Astrocyte of the spinal cord (primary cell): Measurements from ENCODE around the gene ZNF217.

Experiments
- DNase-seq: peaks from one replicate; pipeline ENCODE4 v3.0.0; 2011; ENCODE audit warnings: low read depth, low spot score
- H3K4me3 ChIP-seq: 2 replicates; pipeline ENCODE4 v1.5.1; 2011; ENCODE audit warnings: low read depth, mild to moderate bottlenecking, low read length, moderate library complexity
- in situ Hi-C: cut with HindIII; loops from 2 replicates; pipeline ENCODE4 v1.10.0; 2017; ENCODE audit warnings: low sequenced_read_pairs
- TF ChIP-seq, protein P1 (sequence below): IDR thresholded peaks from 2 replicates; pipeline ENCODE4 v1.5.1; 2012; ENCODE audit warnings: low read depth, mild to moderate bottlenecking, low read length, inconsistent platforms

Gene ZNF217

DNA sequence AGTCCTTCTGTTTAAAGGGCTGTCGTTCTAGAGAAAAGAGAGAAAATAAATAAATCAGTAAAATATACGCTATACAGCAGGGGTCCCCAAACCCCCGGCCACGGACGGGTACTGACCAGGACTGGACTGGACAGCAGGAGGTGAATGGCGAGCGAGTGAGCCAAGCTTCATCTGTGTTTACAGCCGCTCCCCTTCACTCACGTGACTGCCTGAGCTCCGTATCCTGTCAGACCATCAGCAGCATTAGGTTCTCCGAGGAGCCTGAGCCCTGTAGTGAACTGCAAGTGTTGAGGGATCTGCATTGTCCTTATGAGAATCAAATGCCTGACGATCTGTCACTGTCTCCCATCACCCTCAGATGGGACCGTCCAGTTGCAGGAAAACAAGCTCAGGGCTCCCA, 76.5 kb downstream of the ZNF217 start:
- H3K4me3 ChIP-seq, result no peak overlapping the region
- TF ChIP-seq, protein P1, sequence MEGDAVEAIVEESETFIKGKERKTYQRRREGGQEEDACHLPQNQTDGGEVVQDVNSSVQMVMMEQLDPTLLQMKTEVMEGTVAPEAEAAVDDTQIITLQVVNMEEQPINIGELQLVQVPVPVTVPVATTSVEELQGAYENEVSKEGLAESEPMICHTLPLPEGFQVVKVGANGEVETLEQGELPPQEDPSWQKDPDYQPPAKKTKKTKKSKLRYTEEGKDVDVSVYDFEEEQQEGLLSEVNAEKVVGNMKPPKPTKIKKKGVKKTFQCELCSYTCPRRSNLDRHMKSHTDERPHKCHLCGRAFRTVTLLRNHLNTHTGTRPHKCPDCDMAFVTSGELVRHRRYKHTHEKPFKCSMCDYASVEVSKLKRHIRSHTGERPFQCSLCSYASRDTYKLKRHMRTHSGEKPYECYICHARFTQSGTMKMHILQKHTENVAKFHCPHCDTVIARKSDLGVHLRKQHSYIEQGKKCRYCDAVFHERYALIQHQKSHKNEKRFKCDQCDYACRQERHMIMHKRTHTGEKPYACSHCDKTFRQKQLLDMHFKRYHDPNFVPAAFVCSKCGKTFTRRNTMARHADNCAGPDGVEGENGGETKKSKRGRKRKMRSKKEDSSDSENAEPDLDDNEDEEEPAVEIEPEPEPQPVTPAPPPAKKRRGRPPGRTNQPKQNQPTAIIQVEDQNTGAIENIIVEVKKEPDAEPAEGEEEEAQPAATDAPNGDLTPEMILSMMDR, result no peak
- DNase-seq, result no peak
- in situ Hi-C loops, result no loop called here
